HG02759 (cell line): ENCODE measurements around the gene NRTN.

Experiments used
- ATAC-seq: cut with Tn5 transposase; IDR thresholded peaks from one replicate; pipeline ENCODE4 v1.9.1; 2021; ENCODE audit warnings: mild to moderate bottlenecking, moderate library complexity; ENCODE audit not compliant: unreplicated experiment

Gene NRTN

GRCh38 chr19:5811117-5811516, 6.2 kb downstream of the NRTN start:
- no peak for ATAC-seq

DNA sequence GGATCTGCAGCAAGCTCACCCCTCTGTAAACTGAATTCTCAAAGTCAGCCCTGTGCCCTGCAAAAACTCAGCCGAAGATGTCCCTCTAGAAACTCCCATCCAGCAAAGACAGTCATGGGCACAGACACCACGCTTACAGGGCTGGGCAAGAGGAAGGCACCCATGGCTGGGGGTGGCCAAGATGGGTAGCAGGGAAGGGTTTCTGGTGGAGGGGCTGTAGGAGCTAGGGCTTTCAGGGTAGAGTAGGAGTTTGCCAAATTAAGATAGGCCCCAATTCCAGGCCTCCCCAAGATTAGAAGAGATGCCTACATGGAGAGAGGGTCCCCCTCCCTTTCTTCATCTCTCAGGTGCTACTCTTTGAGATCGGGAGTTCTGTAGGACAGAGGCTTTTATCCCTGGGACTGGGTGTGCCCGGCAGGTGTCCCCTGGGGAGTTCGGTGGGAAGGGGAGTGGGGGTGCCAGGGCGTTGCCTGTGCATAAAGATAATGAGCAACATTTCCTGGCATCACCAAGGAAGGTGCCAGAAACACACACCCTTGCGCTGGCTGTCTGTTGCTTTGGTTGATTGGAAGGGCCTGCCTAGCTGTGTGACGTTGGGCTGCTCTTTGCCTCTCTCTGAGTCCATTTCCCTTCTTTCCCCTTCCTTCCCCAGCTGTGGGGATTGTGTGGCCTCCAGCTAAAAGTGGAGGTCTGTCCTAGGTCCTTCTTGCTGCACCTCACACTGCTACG, 9.4 kb downstream of the NRTN start:
- no peak for ATAC-seq

DNA sequence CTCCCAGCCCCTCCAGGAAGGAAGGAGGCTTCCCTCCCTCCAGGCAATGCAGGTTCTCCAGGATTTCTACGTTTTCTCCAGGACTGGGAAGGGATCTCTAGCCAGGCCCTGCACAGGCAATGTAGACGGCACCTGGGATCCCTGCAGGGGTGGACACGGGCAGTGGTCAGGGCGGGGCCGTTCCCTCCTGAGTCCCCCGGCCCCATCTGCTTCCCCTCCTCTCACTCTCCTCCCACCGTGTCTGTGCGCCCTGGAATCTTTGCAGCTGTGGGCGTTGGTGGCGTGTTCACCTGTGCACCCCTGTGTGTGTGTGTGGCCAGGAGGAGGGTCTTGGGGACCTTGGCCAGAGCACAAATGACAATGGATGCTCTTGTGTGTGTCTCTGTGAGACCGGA, 10.0 kb downstream of the NRTN start:
- no peak for ATAC-seq

DNA sequence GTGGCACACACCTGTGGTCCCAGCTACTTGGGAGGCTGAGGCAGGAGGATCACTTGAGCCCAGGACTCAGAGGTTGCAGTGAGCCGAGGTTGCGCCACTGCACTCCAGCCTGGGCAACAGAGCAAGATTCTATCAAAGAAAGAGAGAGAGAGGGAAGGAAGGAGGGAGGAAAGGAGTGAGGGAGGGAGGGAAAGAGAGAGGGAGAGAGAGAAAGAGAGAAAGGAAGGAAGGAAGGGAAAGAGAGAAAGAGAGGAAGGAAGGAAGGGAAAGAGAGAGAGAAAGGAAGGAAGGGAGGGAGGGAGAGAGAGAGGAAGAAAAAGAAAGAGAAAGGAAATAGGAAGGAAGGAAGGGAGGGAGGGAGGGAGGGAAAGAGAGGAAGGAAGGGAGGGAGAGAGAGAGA, 12.4 kb downstream of the NRTN start:
- no peak for ATAC-seq

GRCh38 chr19:5818594-5818993, 13.7 kb downstream of the NRTN start:
- ATAC-seq = no peak

DNA sequence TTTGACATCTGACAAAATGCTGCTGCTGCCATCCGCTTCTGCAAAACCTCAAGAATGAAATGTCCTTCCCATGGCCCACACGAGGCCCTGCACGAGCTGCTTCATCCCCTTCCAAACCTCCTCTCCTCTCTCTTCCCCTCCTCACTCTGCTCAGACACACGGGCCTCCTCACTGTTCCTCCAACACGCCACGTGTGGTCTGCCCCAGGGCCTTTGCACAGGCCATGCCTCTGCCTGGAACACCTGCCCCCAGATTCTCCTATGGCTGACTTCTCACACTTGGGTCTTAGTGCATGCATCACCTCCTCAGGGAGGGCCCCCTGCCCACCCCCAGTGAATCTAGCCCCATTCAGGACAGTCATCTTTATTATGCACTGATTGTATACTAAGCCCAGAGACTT, 15.9 kb downstream of the NRTN start:
- ATAC-seq = no peak

DNA sequence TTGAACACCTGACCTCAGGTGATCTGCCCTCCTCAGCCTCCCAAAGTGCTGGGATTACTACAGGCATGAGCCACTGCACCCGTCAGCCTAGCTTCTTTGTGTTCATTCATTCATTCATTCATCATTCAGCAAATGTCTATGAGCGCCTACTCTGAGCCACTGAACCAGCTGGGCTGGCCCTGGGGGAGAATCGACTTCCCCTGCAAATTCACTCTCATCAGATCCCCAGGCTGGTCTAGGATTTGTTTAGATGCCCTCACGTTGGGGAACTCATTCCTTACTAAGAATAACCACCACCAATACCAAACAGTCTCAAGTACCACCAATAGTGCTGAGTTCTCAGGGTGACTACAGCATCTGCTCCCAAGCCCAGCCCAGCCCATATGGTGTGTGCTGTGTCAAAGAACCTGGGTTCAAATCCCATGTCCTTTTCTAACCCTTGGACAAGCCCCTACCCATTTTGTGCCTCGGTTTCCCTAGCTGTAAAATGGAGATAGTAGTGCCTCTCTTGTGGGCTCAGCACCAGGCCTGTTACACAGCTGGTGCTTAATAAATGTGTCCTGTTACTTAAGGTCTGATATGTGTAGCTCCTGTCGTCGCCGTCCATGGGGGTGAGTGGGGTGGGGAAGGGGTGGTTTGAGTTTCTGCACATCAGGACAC, 16.8 kb downstream of the NRTN start:
- no peak for ATAC-seq

DNA sequence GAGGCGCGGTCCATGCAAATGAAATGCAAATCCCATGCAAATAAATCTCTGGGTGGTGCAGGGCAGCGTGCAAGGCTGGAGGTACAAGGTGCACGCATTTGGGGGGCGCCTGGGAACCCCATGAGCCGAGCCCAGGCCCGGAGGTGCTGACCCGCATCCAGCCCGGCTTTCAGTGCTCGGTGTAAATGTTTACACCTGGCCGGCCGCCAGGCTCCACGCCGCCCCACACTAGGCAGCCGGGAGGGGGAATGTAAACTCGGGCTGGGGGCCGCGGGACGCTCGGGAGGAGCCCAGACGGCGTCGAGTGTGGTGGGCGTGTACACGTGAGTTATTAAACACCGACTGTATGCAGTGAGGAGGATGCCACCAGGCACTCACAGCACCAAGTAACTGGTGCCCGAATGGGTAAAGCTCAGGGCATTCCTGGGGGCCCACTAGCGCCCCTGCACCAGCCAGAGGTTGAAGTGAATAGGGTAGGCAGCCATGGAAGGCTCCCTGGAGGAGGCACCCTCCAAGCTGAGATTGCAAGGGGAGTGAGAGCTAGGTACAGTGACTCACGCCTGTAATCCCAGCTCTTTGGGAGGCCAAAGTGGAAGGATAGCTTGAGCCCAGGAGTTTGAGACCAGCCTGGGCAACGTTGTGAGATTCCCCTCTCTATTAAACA, 17.4 kb downstream of the NRTN start:
- no peak for ATAC-seq

DNA sequence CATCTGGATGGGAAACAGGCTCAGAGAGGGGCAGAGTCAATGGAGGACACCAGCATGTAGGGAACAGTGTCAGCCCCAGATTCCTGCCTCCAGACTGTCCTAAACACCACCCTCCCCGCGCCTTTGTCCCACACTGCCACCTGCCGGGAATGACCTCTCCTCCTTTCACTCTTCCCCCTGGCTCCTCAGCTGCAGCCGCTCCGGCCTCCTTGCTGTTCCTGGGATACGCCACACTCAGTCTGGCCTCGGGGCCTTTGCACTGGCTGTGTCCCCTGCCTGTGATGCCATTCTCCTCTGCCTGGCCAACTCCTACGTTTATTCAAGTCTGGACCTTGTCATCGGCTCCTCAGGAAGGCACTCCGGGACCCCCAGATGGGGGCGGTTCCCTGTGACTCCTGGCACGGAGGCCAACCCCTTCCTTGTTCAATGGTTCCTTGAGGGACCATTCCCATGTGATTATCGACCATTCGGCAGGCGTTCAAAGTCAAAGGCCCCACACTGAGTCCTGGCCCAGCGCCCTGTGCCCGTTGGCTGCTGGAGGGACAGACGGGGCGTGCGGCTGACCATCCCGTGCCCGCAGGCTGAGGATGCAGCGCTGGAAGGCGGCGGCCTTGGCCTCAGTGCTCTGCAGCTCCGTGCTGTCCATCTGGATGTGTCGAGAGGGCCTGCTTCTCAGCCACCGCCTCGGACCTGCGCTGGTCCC, 18.9 kb downstream of the NRTN start:
- no peak for ATAC-seq

DNA sequence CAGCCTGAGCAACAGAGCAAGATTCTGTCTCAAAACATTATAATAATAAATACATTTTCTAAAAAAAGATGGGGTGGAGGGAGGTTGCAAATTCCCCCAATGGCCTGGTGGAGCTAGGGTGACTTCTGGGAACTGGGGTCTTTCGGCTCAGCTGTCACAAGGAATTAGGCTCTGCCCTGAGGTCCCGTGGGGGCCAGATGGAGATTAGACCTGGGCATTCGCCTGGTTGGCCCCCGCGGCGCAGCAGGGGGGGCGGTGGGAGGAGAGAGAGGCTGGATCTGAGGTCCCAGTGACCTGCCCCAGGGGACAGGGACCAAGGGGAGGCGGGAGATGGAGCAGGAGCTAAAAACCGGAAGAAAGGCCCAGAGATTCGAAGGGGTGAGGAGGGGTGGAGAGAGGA, 19.9 kb downstream of the NRTN start:
- ATAC-seq = no peak

DNA sequence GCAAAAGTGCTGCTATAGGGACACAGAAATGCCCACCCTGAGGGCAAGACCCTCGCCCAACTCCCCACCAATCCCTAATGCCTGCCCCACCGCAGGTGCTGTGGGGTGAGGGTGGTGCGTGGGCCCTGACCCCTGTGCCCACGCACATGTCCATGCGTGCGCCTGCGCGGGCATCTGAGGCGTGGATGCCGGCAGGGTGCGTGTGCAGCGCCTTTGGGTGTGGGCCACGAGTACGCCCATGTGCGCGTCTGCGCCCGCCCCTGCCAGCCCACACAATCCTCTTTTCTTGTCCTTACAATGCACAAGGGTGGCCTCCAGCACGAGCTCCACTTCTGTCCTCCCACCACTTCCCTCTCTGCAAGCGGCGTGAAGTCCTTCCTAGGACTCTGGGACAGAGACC, 20.3 kb downstream of the NRTN start:
- ATAC-seq = no peak

- ATAC-seq = no peak
Measured at GRCh38 chr19:5826531-5827341, 21.9 kb downstream of the NRTN start.

DNA sequence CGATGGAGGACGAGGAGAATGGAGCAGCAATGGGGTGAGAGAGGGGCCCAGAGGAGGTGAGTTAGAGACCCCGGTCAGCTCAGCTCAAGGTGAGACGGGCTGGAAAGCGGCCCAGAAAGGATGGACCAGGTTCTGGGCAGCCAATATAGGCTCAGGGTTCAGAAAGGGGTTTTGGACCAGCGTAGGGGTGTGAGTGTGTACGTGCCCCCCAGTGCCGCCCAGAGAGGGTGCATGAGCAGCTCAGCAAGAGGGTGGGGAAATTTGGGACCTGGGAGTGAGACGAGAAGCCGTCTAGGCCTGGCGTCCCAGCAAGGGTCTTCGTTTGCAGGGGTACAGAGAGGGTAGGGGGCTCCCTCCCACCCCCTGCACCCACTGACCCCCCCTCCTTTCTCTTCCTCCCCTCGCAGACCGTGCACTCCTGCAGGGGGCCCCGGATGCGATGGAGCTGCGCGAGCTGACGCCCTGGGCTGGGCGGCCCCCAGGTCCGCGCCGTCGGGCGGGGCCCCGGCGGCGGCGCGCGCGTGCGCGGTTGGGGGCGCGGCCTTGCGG, 22.5 kb downstream of the NRTN start:
- ATAC-seq = no peak

GRCh38 chr19:5827891-5828660, 23.2 kb downstream of the NRTN start:
- ATAC-seq = peak; percentile 78

DNA sequence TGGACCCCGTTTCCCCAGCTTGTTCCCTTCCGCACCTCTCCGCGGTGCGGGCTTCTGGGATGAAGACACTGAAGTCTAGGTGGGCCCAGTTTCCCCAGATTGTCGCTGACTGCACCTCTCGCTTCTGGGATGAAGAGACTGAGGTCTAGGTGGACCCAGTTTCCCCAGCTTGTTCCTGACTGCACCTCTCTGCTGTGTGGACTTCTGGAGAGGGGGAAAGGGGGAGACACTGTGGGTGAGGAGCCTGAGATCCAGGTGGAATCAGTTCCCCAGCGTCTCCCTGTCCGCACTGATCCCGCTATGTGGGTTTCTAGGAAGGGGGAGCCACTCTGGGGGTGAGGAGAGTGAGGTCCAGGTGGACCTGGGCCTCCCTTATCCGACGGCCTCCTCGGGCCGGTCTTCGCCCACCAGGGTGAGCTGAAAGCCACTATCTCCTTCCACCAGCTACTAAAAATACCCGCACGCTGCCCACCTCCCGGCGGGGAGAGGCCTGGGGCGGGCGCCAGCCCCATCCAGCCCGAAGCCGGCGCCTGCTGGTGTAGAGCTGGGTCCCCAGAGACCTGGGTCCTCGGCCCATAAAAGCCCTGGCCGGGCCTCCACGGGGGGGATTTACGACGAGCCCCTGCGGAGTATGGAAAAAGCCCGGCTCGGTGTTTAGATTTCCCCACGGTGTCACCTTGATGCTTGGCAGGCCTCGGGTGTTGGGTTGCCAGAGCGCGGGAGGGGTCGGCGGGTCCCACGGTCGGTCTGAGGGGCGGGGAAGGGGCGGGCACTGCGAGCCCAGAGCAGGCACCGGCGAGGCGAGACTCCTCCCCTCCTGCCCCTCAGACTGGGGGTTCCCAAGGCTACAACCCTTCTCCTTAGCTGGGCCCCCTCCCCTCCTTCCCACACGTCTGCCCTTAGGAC, 24.0 kb downstream of the NRTN start:
- no peak for ATAC-seq

DNA sequence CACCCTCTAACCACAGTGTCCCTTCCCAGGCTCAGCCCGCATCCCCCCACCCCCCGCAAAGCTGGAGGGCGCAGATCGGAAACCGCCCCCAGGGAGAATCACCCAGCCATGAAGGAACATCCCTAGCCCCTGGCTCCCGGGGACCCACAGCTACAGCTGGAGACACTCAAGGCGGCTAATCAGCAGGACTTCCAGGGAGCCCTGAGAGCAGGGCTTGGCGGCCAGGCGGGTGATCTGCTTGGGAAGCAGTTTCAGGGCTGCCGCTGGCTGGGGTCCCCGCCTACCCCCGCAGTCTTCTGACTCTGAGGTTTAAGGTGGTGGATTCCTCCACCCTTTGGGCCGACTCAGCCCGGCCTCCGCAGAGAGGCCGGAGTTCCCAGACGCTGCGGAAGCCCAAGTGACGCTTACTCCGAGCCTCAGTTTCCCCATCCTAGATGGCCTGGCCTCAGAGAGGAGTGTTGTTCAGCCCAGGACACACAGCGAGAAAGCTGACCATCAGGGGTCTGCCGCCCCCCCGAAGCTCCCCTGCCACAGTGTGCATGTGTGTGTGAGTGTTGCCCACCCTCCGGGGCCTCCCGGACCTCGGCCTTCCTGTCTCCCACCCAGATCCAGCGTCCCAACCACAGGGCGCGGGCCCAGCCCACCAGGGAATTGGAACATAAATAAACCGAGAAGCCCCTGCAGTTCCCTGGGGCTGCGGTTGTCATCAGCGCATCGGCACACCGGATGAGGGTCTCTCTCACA, 24.9 kb downstream of the NRTN start:
- ATAC-seq = no peak

DNA sequence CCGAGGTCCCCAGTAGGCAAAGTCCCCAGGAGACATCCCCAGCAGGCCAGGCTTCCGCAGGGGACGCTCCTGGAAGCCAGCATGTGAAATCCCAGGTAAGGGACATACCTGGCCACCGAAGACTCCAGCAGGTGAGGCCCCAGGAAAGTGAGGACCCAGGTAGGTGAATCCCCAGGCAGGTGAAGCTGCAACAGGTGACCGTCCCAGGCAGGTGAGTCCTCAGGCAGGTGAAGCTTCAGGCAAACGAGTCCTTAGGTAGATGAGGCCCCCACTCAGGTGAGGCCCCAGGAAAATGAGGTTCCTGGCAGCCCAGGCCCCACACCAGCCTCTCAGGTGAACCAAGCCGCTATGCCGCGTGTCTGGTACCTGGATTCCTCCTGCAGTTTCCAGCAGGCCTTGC, 26.3 kb downstream of the NRTN start:
- ATAC-seq = no peak

- ATAC-seq = no peak
Measured at GRCh38 chr19:5832061-5832460, 27.2 kb downstream of the NRTN start.
